H9 (cell line): ENCODE measurements around the gene DUSP14. TPM values are rescaled to one million over a fixed set of nuclear protein-coding genes. Genes with fewer than 3 reads are reported as not detected.
A peak's percentile ranks its signal among the peaks of the same experiment; 100 is the strongest.

Experiments used
- DNase-seq: peaks from one replicate; pipeline ENCODE4 v3.0.0-alpha.2; 2017
- H2AFZ ChIP-seq: one replicate; pipeline ENCODE4 v1.6.1; 2013; ENCODE audit warnings: mild to moderate bottlenecking, low read length, control low read depth, moderate library complexity
- H2AK5ac ChIP-seq: 2 replicates; pipeline ENCODE4 v1.6.1; 2013; ENCODE audit warnings: low read length, control low read depth, mixed read lengths; ENCODE audit not compliant: insufficient read length
- H2BK120ac ChIP-seq: one replicate; pipeline ENCODE4 v1.6.1; 2013; ENCODE audit warnings: low read depth, mild to moderate bottlenecking, low read length, control low read depth, inconsistent platforms; ENCODE audit not compliant: poor library complexity, severe bottlenecking
- H2BK12ac ChIP-seq: 2 replicates; pipeline ENCODE4 v1.6.1; 2013; ENCODE audit warnings: low read length, control low read depth, mixed read lengths, low read depth; ENCODE audit not compliant: insufficient read length
- H2BK15ac ChIP-seq: 2 replicates; pipeline ENCODE4 v1.6.1; 2013; ENCODE audit warnings: low read depth, low read length, control low read depth
- H2BK20ac ChIP-seq: one replicate; pipeline ENCODE4 v1.6.1; 2013; ENCODE audit warnings: low read depth, mild to moderate bottlenecking, low read length, control low read depth, inconsistent platforms; ENCODE audit not compliant: poor library complexity, severe bottlenecking
- H2BK5ac ChIP-seq: 2 replicates; pipeline ENCODE4 v1.6.1; 2013; ENCODE audit warnings: low read length, control low read depth, mixed read lengths; ENCODE audit not compliant: insufficient read length
- H3K14ac ChIP-seq: 2 replicates; pipeline ENCODE4 v1.6.1; 2013; ENCODE audit warnings: low read length, control low read depth; ENCODE audit not compliant: insufficient read depth
- H3K18ac ChIP-seq: 2 replicates; pipeline ENCODE4 v1.6.1; 2013; ENCODE audit warnings: low read depth, mild to moderate bottlenecking, mixed read lengths, low read length, control low read depth; ENCODE audit not compliant: insufficient read length
- H3K23ac ChIP-seq: 2 replicates; pipeline ENCODE4 v1.6.1; 2013; ENCODE audit warnings: low read length, control low read depth, mixed read lengths, low read depth; ENCODE audit not compliant: insufficient read length
- H3K23me2 ChIP-seq: 2 replicates; pipeline ENCODE4 v1.6.1; 2013; ENCODE audit warnings: low read depth, mild to moderate bottlenecking, mixed read lengths, low read length, control low read depth; ENCODE audit not compliant: insufficient read length, poor library complexity, severe bottlenecking
- H3K27ac ChIP-seq: 2 replicates; pipeline ENCODE4 v1.5.1; 2013; ENCODE audit warnings: low read length, control low read depth, mixed read lengths, low read depth; ENCODE audit not compliant: insufficient read length
- H3K27me3 ChIP-seq: 2 replicates; pipeline ENCODE4 v1.6.1; 2013; ENCODE audit warnings: low read length, control low read depth, inconsistent platforms; ENCODE audit not compliant: insufficient read depth
- H3K4ac ChIP-seq: 2 replicates; pipeline ENCODE4 v1.6.1; 2013; ENCODE audit warnings: low read depth, mild to moderate bottlenecking, control low read depth, inconsistent platforms, low read length, moderate library complexity
- H3K4me1 ChIP-seq: 2 replicates; pipeline ENCODE4 v1.6.1; 2013; ENCODE audit warnings: low read length, control low read depth, inconsistent platforms; ENCODE audit not compliant: insufficient read depth
- H3K4me2 ChIP-seq: 2 replicates; pipeline ENCODE4 v1.6.1; 2013; ENCODE audit warnings: low read length, control low read depth, mixed read lengths; ENCODE audit not compliant: insufficient read length, insufficient read depth
- H3K56ac ChIP-seq: 2 replicates; pipeline ENCODE4 v1.6.1; 2013; ENCODE audit warnings: low read depth, mild to moderate bottlenecking, mixed read lengths, low read length, control low read depth; ENCODE audit not compliant: insufficient read length
- H3K79me1 ChIP-seq: 2 replicates; pipeline ENCODE4 v1.6.1; 2013; ENCODE audit warnings: low read depth, mild to moderate bottlenecking, moderate library complexity, low read length, control low read depth, inconsistent platforms; ENCODE audit not compliant: insufficient read depth, poor library complexity, severe bottlenecking
- H3K79me2 ChIP-seq: 2 replicates; pipeline ENCODE4 v1.6.1; 2013; ENCODE audit warnings: low read length, control low read depth, inconsistent platforms; ENCODE audit not compliant: insufficient read depth
- H3K9ac ChIP-seq: 2 replicates; pipeline ENCODE4 v1.6.1; 2013; ENCODE audit warnings: low read length, control low read depth, mixed read lengths; ENCODE audit not compliant: insufficient read length; ENCODE audit errors: extremely low read depth
- H3K9me3 ChIP-seq: one replicate; pipeline ENCODE4 v1.6.1; 2013; ENCODE audit warnings: low read depth, low read length, inconsistent platforms; ENCODE audit not compliant: control insufficient read depth
- H3T11ph ChIP-seq: one replicate; pipeline ENCODE4 v1.6.1; 2013; ENCODE audit warnings: mild to moderate bottlenecking, low read length, control low read depth, inconsistent platforms
- H4K20me1 ChIP-seq: one replicate; pipeline ENCODE4 v1.6.1; 2013; ENCODE audit not compliant: control insufficient read depth, insufficient read length, insufficient read depth
- H4K5ac ChIP-seq: 2 replicates; pipeline ENCODE4 v1.6.1; 2013; ENCODE audit warnings: low read depth, mild to moderate bottlenecking, mixed read lengths, low read length, control low read depth; ENCODE audit not compliant: insufficient read length
- H4K8ac ChIP-seq: replicated peaks from 2 replicates; pipeline ENCODE4 v1.6.1; 2013; ENCODE audit warnings: low read length, control low read depth, mixed read lengths, low read depth; ENCODE audit not compliant: insufficient read length
- H4K91ac ChIP-seq: 2 replicates; pipeline ENCODE4 v1.6.1; 2013; ENCODE audit warnings: low read depth, mild to moderate bottlenecking, moderate library complexity, mixed read lengths, low read length, control low read depth; ENCODE audit not compliant: insufficient read length
- H3K27ac Mint-ChIP-seq, 3 experiments: 2 replicates in 2 of 3; 3 replicates in 1 of 3; pipeline ENCODE4 v1.8.0; 2020 to 2021; ENCODE audit warnings: mixed read lengths in 3 of 3, mild to moderate bottlenecking in 1 of 3, moderate library complexity in 1 of 3
- H3K27me3 Mint-ChIP-seq: 2 replicates; pipeline ENCODE4 v1.8.0; 2021; ENCODE audit warnings: low read depth, mild to moderate bottlenecking, moderate library complexity, mixed read lengths
- H3K36me3 Mint-ChIP-seq, 3 experiments: 2 replicates in 2 of 3; 3 replicates in 1 of 3; pipeline ENCODE4 v1.8.0; 2020 to 2021; ENCODE audit warnings: low read depth in 3 of 3, mixed read lengths in 3 of 3; ENCODE audit not compliant: insufficient read depth in 1 of 3
- H3K4me1 Mint-ChIP-seq, 2 experiments: 2 replicates each; pipeline ENCODE4 v1.8.0; 2020; ENCODE audit warnings: mixed read lengths in 2 of 2
- H3K4me3 Mint-ChIP-seq, 2 experiments: 2 replicates in 1 of 2; 3 replicates in 1 of 2; pipeline ENCODE4 v1.8.0; 2020 to 2021; ENCODE audit warnings: mild to moderate bottlenecking in 2 of 2, mixed read lengths in 2 of 2, moderate library complexity in 1 of 2
- H3K9me3 Mint-ChIP-seq, 2 experiments: 2 replicates in 1 of 2; 3 replicates in 1 of 2; pipeline ENCODE4 v1.8.0; 2020; ENCODE audit warnings: mild to moderate bottlenecking in 2 of 2, mixed read lengths in 2 of 2, moderate library complexity in 1 of 2
- CTCF ChIP-seq: fragments of 200-600 bp; sonication (generic); conservative IDR thresholded peaks from 3 replicates; pipeline ENCODE4 v1.8.0; 2021; ENCODE audit warnings: antibody characterized with exemption, mild to moderate bottlenecking
- WGBS: extraction: QIAGEN DNeasy Blood & Tissue Kit; methylation state at CpG from one replicate; pipeline ENCODE4 v1.1.7; 2013; ENCODE audit warnings: missing lambda C conversion rate, low lambda C conversion rate, mixed read lengths; ENCODE audit not compliant: insufficient read length; ENCODE audit errors: extremely low coverage; 5-methylcytosine and 5-hydroxymethylcytosine counted together
- total RNA-seq: library from RNA; stranded (reverse); gene quantifications from 2 replicates; pipeline ENCODE4 v1.2.1, GENCODE V29; 2021

DUSP14 gene
- total RNA-seq, 1 experiment from 2014 or later, result 21.3 TPM

GRCh38 chr17:37541880-37542660 lies 52.4 kb downstream of the DUSP14 start:
- H3K9me3 ChIP-seq, result no peaks in the 10 kb centered on the region
- no peaks in the 10 kb centered on the region for H3K27me3 Mint-ChIP-seq
- no peak overlapping the region for H2AK5ac ChIP-seq
- H3K9ac ChIP-seq, result no peak overlapping the region
- no peak overlapping the region for H4K5ac ChIP-seq
- H4K20me1 ChIP-seq, result no peaks in the 10 kb centered on the region
- H3K23ac ChIP-seq, result no peak overlapping the region
- no peaks in the 10 kb centered on the region for H3K23me2 ChIP-seq
- H3K79me2 ChIP-seq, result no peaks in the 10 kb centered on the region
- no peak overlapping the region for H3K4ac ChIP-seq
- peak overlapping the region; percentile 48 to 88 (median 83); a peak in 5 of 7 replicates for H3K27ac Mint-ChIP-seq
- H4K8ac ChIP-seq, result no peak overlapping the region
- no peak for TF ChIP-seq CTCF
- no peaks in the 10 kb centered on the region for H3K4me1 ChIP-seq
- no peak overlapping the region for H3K4me2 ChIP-seq
- no peak overlapping the region for H3T11ph ChIP-seq
- no peak for DNase-seq
- no peaks in the 10 kb centered on the region for H3K9me3 Mint-ChIP-seq
- H3K56ac ChIP-seq, result no peak overlapping the region
- no peak overlapping the region for H2BK120ac ChIP-seq
- H2BK12ac ChIP-seq, result no peak overlapping the region
- no peak overlapping the region for H2AFZ ChIP-seq
- no peak overlapping the region for H3K4me3 Mint-ChIP-seq
- H2BK20ac ChIP-seq, result no peak overlapping the region
- H3K18ac ChIP-seq, result no peak overlapping the region
- no peak overlapping the region for H2BK5ac ChIP-seq
- no peaks in the 10 kb centered on the region for H3K79me1 ChIP-seq
- H3K36me3 Mint-ChIP-seq, result peaks cover 8 to 49% (median 44%) of the 10 kb centered on the region in 3 experiments; a peak in 6 of 7 replicates
- H4K91ac ChIP-seq, result no peak overlapping the region
- H3K14ac ChIP-seq, result no peak overlapping the region
- H2BK15ac ChIP-seq, result no peak overlapping the region
- no CpG with 5 or more reads among the region's 9 CpGs for WGBS
- peaks cover 22 to 24% of the 10 kb centered on the region in 2 experiments for H3K4me1 Mint-ChIP-seq
- H3K27me3 ChIP-seq, result no peaks in the 10 kb centered on the region
- H3K27ac ChIP-seq, result no peak overlapping the region
